Keratinocyte (primary cell): ENCODE data around the gene CNTNAP1. TPM values are rescaled to one million over a fixed set of nuclear protein-coding genes. Genes with fewer than 3 reads are reported as not detected.

Source experiments
- DNase-seq: peaks from one replicate; pipeline ENCODE4 v3.0.0-alpha.2; 2011; ENCODE audit warnings: low read depth, missing footprints, low spot score
- FAIRE-seq: peaks from 2 replicates; lab custom pipeline; 2011; peaks lifted over from hg19 to GRCh38; lab: Jason Lieb, UNC
- H2AFZ ChIP-seq: 2 replicates; pipeline ENCODE4 v1.6.0; 2012; ENCODE audit warnings: low read length, control low read depth, inconsistent platforms; ENCODE audit not compliant: control insufficient read depth
- H3K27ac ChIP-seq: 2 replicates; pipeline ENCODE4 v1.5.1; 2011; ENCODE audit warnings: low read length; ENCODE audit not compliant: control insufficient read depth, insufficient read depth
- H3K27me3 ChIP-seq: 3 replicates; pipeline ENCODE4 v1.6.0; 2011; ENCODE audit warnings: low read length; ENCODE audit not compliant: control insufficient read depth, insufficient read depth; ENCODE audit errors: extremely low read depth
- H3K36me3 ChIP-seq, 2 experiments: 2 replicates in 1 of 2; 3 replicates in 1 of 2; pipeline ENCODE4 v1.5.1; 2011; ENCODE audit warnings: low read length in 2 of 2, mild to moderate bottlenecking in 1 of 2; ENCODE audit not compliant: control insufficient read depth in 2 of 2, insufficient read depth in 2 of 2; ENCODE audit errors: extremely low read depth in 1 of 2
- H3K4me1 ChIP-seq: 3 replicates; pipeline ENCODE4 v1.5.1; 2011; ENCODE audit warnings: low read length; ENCODE audit not compliant: control insufficient read depth, insufficient read depth; ENCODE audit errors: extremely low read depth
- H3K4me2 ChIP-seq: 3 replicates; pipeline ENCODE4 v1.6.0; 2011; ENCODE audit warnings: low read depth, low read length; ENCODE audit not compliant: control insufficient read depth, insufficient read depth; ENCODE audit errors: extremely low read depth
- H3K4me3 ChIP-seq, 3 experiments: fragments of 200-600 bp in 1 of 3; sonication (generic) in 1 of 3; 2 replicates in 2 of 3; 3 replicates in 1 of 3; pipeline ENCODE4 v1.5.1; 2011 to 2016; ENCODE audit warnings: low read length in 3 of 3, mild to moderate bottlenecking in 3 of 3, control low read depth in 2 of 3, inconsistent platforms in 1 of 3, low read depth in 1 of 3, mixed read lengths in 1 of 3, mixed run types in 1 of 3, moderate library complexity in 1 of 3; ENCODE audit not compliant: control insufficient read depth in 2 of 3, insufficient read depth in 2 of 3; ENCODE audit errors: extremely low read depth in 1 of 3
- H3K79me2 ChIP-seq: 2 replicates; pipeline ENCODE4 v1.6.0; 2012; ENCODE audit warnings: low read length; ENCODE audit not compliant: control insufficient read depth, insufficient read depth
- H3K9ac ChIP-seq: 3 replicates; pipeline ENCODE4 v1.6.0; 2011; ENCODE audit warnings: low read length; ENCODE audit not compliant: control insufficient read depth, insufficient read depth; ENCODE audit errors: extremely low read depth
- H3K9me1 ChIP-seq: 3 replicates; pipeline ENCODE4 v1.6.0; 2011; ENCODE audit warnings: low read length; ENCODE audit not compliant: control insufficient read depth, insufficient read depth; ENCODE audit errors: extremely low read depth
- H3K9me3 ChIP-seq: 2 replicates; pipeline ENCODE4 v1.5.1; 2012; ENCODE audit warnings: low read depth, low read length; ENCODE audit not compliant: control insufficient read depth
- H4K20me1 ChIP-seq: 3 replicates; pipeline ENCODE4 v1.6.0; 2011; ENCODE audit warnings: low read length; ENCODE audit not compliant: control insufficient read depth, insufficient read depth; ENCODE audit errors: extremely low read depth
- EZH2 ChIP-seq: IDR thresholded peaks from one replicate; pipeline ENCODE4 v1.6.1; 2012; ENCODE audit warnings: inconsistent platforms, mild to moderate bottlenecking, low read length, moderate library complexity
- dilution Hi-C: fragments of 300-500 bp; cut with MboI; formaldehyde crosslinking; loops from one replicate; pipeline ENCODE4 v1.7.0; 2020; ENCODE audit warnings: low sequenced_read_pairs; ENCODE audit not compliant: extremely low pct_ligation_motif_present
- polyA plus RNA-seq, 5 experiments: library from polyadenylated mRNA; depleted of rRNA in 3 of 5; stranded (reverse) in 3 of 5; stranded (forward) in 1 of 5; unstranded in 1 of 5; fragments of >200 nt; gene quantifications; 1 replicate in 1 of 5; 2 replicates in 3 of 5; 3 replicates in 1 of 5; pipeline versions ENCODE4 v1.2.1 to v1.2.3, GENCODE V29; 2011 to 2012; ENCODE audit warnings: missing spikeins in 2 of 5, low read depth in 1 of 5, low replicate concordance in 1 of 5
- TF ChIP-seq, protein P1 (sequence below), 3 experiments: IDR thresholded peaks in 1 of 3; conservative IDR thresholded peaks in 1 of 3; optimal IDR thresholded peaks in 1 of 3; 2 replicates in 2 of 3; 3 replicates in 1 of 3; pipeline versions ENCODE3 to v1.5.1; 2011; ENCODE audit warnings: low read length in 3 of 3, mild to moderate bottlenecking in 3 of 3, moderate library complexity in 2 of 3, control low read depth in 1 of 3, inconsistent platforms in 1 of 3; ENCODE audit not compliant: insufficient read depth in 2 of 3; ENCODE audit errors: extremely low read depth in 1 of 3

Gene CNTNAP1
- polyA plus RNA-seq, 1 donor (not counting 4 experiments of a cell fraction or from before 2014, with no cell fraction given) = 0.71 TPM

DNA sequence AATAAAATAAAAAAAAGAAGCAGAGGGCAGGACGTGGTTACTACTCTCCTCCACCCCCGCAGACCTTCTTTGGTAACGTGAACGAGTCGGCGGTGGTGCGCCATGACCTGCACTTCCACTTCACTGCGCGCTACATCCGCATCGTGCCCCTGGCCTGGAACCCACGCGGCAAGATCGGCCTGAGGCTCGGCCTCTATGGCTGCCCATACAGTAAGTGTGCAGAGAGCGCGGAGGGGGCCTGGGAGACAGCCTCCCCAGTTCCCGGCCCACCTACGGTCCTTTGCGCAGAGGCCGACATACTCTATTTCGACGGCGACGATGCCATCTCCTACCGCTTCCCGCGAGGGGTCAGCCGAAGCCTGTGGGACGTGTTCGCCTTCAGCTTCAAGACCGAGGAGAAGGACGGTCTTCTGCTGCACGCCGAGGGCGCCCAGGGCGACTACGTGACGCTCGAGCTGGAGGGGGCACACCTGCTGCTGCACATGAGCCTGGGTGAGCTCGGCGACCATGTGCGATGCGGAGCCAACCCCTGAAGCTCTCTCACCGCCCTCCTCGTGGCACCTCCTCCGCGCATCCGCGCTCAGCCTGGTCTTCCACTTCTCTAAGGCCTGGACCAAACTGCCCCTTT, 2.7 kb downstream of the CNTNAP1 start:
- Histone ChIP-seq H3K4me1 (peaks cover 13% of the 10 kb centered on the region), H2AFZ (no peak overlapping the region), H3K27ac (no peak overlapping the region), H3K9ac (no peak overlapping the region), H3K79me2 (no peaks in the 10 kb centered on the region), H3K4me2 (no peak overlapping the region), H3K9me3 (no peaks in the 10 kb centered on the region), H3K36me3 (no peaks in the 10 kb centered on the region), H3K4me3 (no peak overlapping the region), H4K20me1 (no peaks in the 10 kb centered on the region), H3K27me3 (no peaks in the 10 kb centered on the region), H3K9me1 (no peaks in the 10 kb centered on the region)
- DNase-seq (no peak), FAIRE-seq (no peak)
- dilution Hi-C loops = no loop called here
- no peak for TF ChIP-seq EZH2
- TF ChIP-seq, protein P1, sequence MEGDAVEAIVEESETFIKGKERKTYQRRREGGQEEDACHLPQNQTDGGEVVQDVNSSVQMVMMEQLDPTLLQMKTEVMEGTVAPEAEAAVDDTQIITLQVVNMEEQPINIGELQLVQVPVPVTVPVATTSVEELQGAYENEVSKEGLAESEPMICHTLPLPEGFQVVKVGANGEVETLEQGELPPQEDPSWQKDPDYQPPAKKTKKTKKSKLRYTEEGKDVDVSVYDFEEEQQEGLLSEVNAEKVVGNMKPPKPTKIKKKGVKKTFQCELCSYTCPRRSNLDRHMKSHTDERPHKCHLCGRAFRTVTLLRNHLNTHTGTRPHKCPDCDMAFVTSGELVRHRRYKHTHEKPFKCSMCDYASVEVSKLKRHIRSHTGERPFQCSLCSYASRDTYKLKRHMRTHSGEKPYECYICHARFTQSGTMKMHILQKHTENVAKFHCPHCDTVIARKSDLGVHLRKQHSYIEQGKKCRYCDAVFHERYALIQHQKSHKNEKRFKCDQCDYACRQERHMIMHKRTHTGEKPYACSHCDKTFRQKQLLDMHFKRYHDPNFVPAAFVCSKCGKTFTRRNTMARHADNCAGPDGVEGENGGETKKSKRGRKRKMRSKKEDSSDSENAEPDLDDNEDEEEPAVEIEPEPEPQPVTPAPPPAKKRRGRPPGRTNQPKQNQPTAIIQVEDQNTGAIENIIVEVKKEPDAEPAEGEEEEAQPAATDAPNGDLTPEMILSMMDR (optimal IDR thresholded peaks at IDR 0.05 in 1 of 3, IDR thresholded peaks at IDR 0.05 in 1 of 3, conservative IDR thresholded peaks at IDR 0.05 in 1 of 3; ENCODE audit: extremely low read depth in 1 of 3, insufficient read depth in 2 of 3, low read length in 3 of 3) = no peak

DNA sequence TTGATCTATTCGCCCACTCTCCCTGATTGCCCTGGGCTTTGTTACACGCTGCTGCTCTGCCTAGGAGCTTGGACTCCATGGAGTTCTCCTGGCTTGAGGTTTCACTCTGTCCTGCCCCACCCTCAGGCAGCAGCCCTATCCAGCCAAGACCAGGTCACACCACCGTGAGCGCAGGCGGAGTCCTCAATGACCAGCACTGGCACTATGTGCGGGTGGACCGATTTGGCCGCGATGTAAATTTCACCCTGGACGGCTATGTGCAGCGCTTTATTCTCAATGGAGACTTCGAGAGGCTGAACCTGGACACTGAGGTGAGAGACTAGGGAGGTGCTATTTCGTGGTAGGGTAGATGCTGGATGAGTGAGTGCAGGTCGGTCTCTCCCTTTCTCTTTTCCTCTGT, 3.5 kb downstream of the CNTNAP1 start:
- DNase-seq (no peak), FAIRE-seq (no peak)
- Histone ChIP-seq H3K4me3 (no peak overlapping the region), H3K79me2 (no peaks in the 10 kb centered on the region), H2AFZ (no peak overlapping the region), H3K36me3 (no peaks in the 10 kb centered on the region), H3K9me3 (no peaks in the 10 kb centered on the region), H3K9ac (no peak overlapping the region), H3K9me1 (no peaks in the 10 kb centered on the region), H3K27me3 (no peaks in the 10 kb centered on the region), H3K27ac (no peak overlapping the region), H4K20me1 (no peaks in the 10 kb centered on the region), H3K4me2 (no peak overlapping the region), H3K4me1 (peaks cover 13% of the 10 kb centered on the region)
- TF ChIP-seq, protein P1 (optimal IDR thresholded peaks at IDR 0.05 in 1 of 3, IDR thresholded peaks at IDR 0.05 in 1 of 3, conservative IDR thresholded peaks at IDR 0.05 in 1 of 3; ENCODE audit: extremely low read depth in 1 of 3, insufficient read depth in 2 of 3, low read length in 3 of 3) = no peak
- TF ChIP-seq EZH2 = no peak
- dilution Hi-C loops = no loop called here
